HEK293 (cell line): Measurements from ENCODE around the gene FRYL.

Experiments
- CTCF ChIA-PET: fragments of 350-600 bp; formaldehyde crosslinking; extraction: SDS; loops from one replicate; lab custom pipeline; 2021; ENCODE audit warnings: antibody characterized with exemption; lab: Yijun Ruan, JAX
- POLR2A ChIA-PET: fragments of 300-600 bp; formaldehyde crosslinking; extraction: SDS; loops from one replicate; lab custom pipeline; 2020; ENCODE audit warnings: antibody characterized with exemption, inconsistent platforms; lab: Yijun Ruan, JAX
- H3K27ac ChIP-seq: fragments of 200-500 bp; sonication (Bioruptor generic); 2 replicates; pipeline ENCODE4 v1.5.1; 2014; ENCODE audit warnings: low read depth, low read length, control low read depth, inconsistent platforms; ENCODE audit errors: extremely low read depth
- H3K36me3 ChIP-seq, 2 experiments: fragments of 200-500 bp in 1 of 2; sonication (Bioruptor generic) in 1 of 2; 1 replicate in 1 of 2; 2 replicates in 1 of 2; pipeline ENCODE4 v1.5.1; 2014 to 2017; ENCODE audit warnings: inconsistent platforms in 2 of 2, low read length in 2 of 2; ENCODE audit not compliant: control insufficient read depth in 2 of 2, insufficient read depth in 1 of 2
- H3K4me1 ChIP-seq: fragments of 200-500 bp; sonication (Bioruptor generic); 2 replicates; pipeline ENCODE4 v1.5.1; 2014; ENCODE audit warnings: mild to moderate bottlenecking, low read length, inconsistent platforms; ENCODE audit not compliant: control insufficient read depth, insufficient read depth
- H3K4me3 ChIP-seq: 2 replicates; pipeline ENCODE4 v1.5.1; 2011; ENCODE audit warnings: low read depth, mild to moderate bottlenecking, control low read depth, low read length, moderate library complexity
- H3K9me3 ChIP-seq: fragments of 200-500 bp; sonication (Bioruptor generic); 2 replicates; pipeline ENCODE4 v1.5.1; 2014; ENCODE audit warnings: low read depth, low read length, inconsistent platforms; ENCODE audit not compliant: control insufficient read depth, insufficient read depth
- GLI2 ChIP-seq: fragments of 450-650 bp; formaldehyde crosslinking; IDR thresholded peaks from 2 replicates; pipeline ENCODE4; 2017; ENCODE audit warnings: missing biosample characterization, missing genetic modification characterization, low read depth, borderline replicate concordance
- KLF16 ChIP-seq: fragments of 450-650 bp; formaldehyde crosslinking; IDR thresholded peaks from 2 replicates; pipeline ENCODE4 v1.5.1; 2017; ENCODE audit warnings: missing biosample characterization, missing genetic modification characterization
- YY1 ChIP-seq: fragments of 450-650 bp; formaldehyde crosslinking; IDR thresholded peaks from 2 replicates; pipeline ENCODE4 v1.5.1; 2018; ENCODE audit warnings: missing biosample characterization, missing genetic modification characterization
- ZBTB17 ChIP-seq: fragments of 450-650 bp; formaldehyde crosslinking; IDR thresholded peaks from 2 replicates; pipeline ENCODE4 v1.5.1; 2016; ENCODE audit warnings: missing biosample characterization, missing genetic modification characterization
- ZNF132 ChIP-seq: fragments of 450-650 bp; formaldehyde crosslinking; IDR thresholded peaks from 2 replicates; pipeline ENCODE4 v1.5.1; 2017; ENCODE audit warnings: missing biosample characterization, missing genetic modification characterization, borderline replicate concordance
- ZNF2 ChIP-seq: fragments of 450-650 bp; formaldehyde crosslinking; IDR thresholded peaks from 2 replicates; pipeline ENCODE4 v1.5.1; 2016; ENCODE audit warnings: missing biosample characterization, missing genetic modification characterization
- ZNF211 ChIP-seq: fragments of 450-650 bp; formaldehyde crosslinking; IDR thresholded peaks from 2 replicates; pipeline ENCODE4 v1.5.1; 2016; ENCODE audit warnings: low read depth, missing biosample characterization, missing genetic modification characterization
- ZNF350 ChIP-seq: fragments of 450-650 bp; formaldehyde crosslinking; IDR thresholded peaks from 2 replicates; pipeline ENCODE4 v1.5.0; 2017; ENCODE audit warnings: missing biosample characterization, mild to moderate bottlenecking, missing genetic modification characterization
- ZNF426 ChIP-seq: fragments of 450-650 bp; formaldehyde crosslinking; IDR thresholded peaks from 2 replicates; pipeline ENCODE4 v1.5.1; 2017; ENCODE audit warnings: missing biosample characterization, missing genetic modification characterization, mild to moderate bottlenecking, inconsistent platforms, moderate library complexity
- ZNF548 ChIP-seq: fragments of 450-650 bp; formaldehyde crosslinking; IDR thresholded peaks from 2 replicates; pipeline ENCODE4 v1.5.1; 2016; ENCODE audit warnings: missing biosample characterization, missing genetic modification characterization
- ZNF549 ChIP-seq: fragments of 450-650 bp; IDR thresholded peaks from 2 replicates; pipeline ENCODE4 v1.5.1; 2018; ENCODE audit warnings: missing biosample characterization, missing genetic modification characterization, mild to moderate bottlenecking, inconsistent platforms, moderate library complexity
- ZNF558 ChIP-seq: fragments of 450-650 bp; formaldehyde crosslinking; IDR thresholded peaks from 2 replicates; pipeline ENCODE4 v1.5.1; 2016; ENCODE audit warnings: missing biosample characterization, missing genetic modification characterization
- ZNF621 ChIP-seq: fragments of 450-650 bp; formaldehyde crosslinking; IDR thresholded peaks from 2 replicates; pipeline ENCODE4 v1.5.1; 2017; ENCODE audit warnings: missing biosample characterization, missing genetic modification characterization
- ZNF785 ChIP-seq: fragments of 450-650 bp; formaldehyde crosslinking; IDR thresholded peaks from 2 replicates; pipeline ENCODE4 v1.5.1; 2016; ENCODE audit warnings: missing biosample characterization, missing genetic modification characterization
- ZNF791 ChIP-seq: fragments of 450-650 bp; formaldehyde crosslinking; IDR thresholded peaks from 2 replicates; pipeline ENCODE4 v1.5.1; 2016; ENCODE audit warnings: missing biosample characterization, missing genetic modification characterization
- ZXDB ChIP-seq: fragments of 450-650 bp; formaldehyde crosslinking; IDR thresholded peaks from 2 replicates; pipeline ENCODE4 v1.5.1; 2016; ENCODE audit warnings: missing biosample characterization, missing genetic modification characterization
- TF ChIP-seq, protein P1 (sequence below): fragments of 450-650 bp; formaldehyde crosslinking; IDR thresholded peaks from 2 replicates; pipeline ENCODE4 v1.5.1; 2016; ENCODE audit warnings: missing biosample characterization, missing genetic modification characterization, borderline replicate concordance
- TF ChIP-seq, protein P2 (sequence below): fragments of 450-650 bp; formaldehyde crosslinking; IDR thresholded peaks from 2 replicates; pipeline ENCODE4 v1.5.1; 2016; ENCODE audit warnings: missing biosample characterization, missing genetic modification characterization
- TF ChIP-seq, protein P3 (sequence below): fragments of 450-650 bp; formaldehyde crosslinking; IDR thresholded peaks from 2 replicates; pipeline ENCODE4 v1.5.1; 2016; ENCODE audit warnings: missing biosample characterization, missing genetic modification characterization
- TF ChIP-seq, protein P4 (sequence below): fragments of 450-650 bp; formaldehyde crosslinking; IDR thresholded peaks from 2 replicates; pipeline ENCODE4 v1.5.1; 2016; ENCODE audit warnings: missing biosample characterization, missing genetic modification characterization

Gene FRYL

DNA sequence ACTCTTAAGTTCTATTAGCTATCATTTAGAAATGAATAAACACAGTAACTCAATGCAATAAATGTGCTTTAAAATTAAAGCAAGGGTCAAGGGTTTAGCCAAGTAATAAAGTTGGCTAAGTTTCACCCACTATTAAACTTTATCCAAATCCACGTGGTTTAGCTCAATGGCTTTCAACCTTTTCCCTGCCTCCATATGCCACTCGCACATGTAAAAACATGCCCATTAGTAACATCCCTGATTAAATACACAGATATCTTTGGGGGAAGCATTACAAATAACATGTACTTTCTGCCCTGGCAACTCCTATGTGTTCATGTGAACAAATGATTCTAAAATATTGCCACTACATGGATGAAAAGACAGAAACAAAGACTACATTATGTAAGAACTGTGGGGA, 159.2 kb downstream of the FRYL start:
- TF ChIP-seq ZNF548 (tag by site-specific recombination) (no peak), ZXDB (tag by site-specific recombination) (no peak), YY1 (no peak), ZNF621 (no peak), ZNF211 (tag by site-specific recombination) (no peak), GLI2 (tag by site-specific recombination) (no peak), KLF16 (tag by site-specific recombination) (no peak), ZBTB17 (tag by site-specific recombination) (no peak), ZNF426 (tag by site-specific recombination) (no peak), ZNF785 (no peak), ZNF350 (tag by site-specific recombination) (no peak), ZNF549 (no peak), ZNF132 (tag by site-specific recombination) (no peak), ZNF791 (tag by site-specific recombination) (no peak), ZNF2 (tag by site-specific recombination) (no peak), ZNF558 (tag by site-specific recombination) (no peak)
- TF ChIP-seq, protein P1, sequence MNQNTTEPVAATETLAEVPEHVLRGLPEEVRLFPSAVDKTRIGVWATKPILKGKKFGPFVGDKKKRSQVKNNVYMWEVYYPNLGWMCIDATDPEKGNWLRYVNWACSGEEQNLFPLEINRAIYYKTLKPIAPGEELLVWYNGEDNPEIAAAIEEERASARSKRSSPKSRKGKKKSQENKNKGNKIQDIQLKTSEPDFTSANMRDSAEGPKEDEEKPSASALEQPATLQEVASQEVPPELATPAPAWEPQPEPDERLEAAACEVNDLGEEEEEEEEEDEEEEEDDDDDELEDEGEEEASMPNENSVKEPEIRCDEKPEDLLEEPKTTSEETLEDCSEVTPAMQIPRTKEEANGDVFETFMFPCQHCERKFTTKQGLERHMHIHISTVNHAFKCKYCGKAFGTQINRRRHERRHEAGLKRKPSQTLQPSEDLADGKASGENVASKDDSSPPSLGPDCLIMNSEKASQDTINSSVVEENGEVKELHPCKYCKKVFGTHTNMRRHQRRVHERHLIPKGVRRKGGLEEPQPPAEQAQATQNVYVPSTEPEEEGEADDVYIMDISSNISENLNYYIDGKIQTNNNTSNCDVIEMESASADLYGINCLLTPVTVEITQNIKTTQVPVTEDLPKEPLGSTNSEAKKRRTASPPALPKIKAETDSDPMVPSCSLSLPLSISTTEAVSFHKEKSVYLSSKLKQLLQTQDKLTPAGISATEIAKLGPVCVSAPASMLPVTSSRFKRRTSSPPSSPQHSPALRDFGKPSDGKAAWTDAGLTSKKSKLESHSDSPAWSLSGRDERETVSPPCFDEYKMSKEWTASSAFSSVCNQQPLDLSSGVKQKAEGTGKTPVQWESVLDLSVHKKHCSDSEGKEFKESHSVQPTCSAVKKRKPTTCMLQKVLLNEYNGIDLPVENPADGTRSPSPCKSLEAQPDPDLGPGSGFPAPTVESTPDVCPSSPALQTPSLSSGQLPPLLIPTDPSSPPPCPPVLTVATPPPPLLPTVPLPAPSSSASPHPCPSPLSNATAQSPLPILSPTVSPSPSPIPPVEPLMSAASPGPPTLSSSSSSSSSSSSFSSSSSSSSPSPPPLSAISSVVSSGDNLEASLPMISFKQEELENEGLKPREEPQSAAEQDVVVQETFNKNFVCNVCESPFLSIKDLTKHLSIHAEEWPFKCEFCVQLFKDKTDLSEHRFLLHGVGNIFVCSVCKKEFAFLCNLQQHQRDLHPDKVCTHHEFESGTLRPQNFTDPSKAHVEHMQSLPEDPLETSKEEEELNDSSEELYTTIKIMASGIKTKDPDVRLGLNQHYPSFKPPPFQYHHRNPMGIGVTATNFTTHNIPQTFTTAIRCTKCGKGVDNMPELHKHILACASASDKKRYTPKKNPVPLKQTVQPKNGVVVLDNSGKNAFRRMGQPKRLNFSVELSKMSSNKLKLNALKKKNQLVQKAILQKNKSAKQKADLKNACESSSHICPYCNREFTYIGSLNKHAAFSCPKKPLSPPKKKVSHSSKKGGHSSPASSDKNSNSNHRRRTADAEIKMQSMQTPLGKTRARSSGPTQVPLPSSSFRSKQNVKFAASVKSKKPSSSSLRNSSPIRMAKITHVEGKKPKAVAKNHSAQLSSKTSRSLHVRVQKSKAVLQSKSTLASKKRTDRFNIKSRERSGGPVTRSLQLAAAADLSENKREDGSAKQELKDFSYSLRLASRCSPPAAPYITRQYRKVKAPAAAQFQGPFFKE (tag by site-specific recombination): no peak
- TF ChIP-seq, protein P2, sequence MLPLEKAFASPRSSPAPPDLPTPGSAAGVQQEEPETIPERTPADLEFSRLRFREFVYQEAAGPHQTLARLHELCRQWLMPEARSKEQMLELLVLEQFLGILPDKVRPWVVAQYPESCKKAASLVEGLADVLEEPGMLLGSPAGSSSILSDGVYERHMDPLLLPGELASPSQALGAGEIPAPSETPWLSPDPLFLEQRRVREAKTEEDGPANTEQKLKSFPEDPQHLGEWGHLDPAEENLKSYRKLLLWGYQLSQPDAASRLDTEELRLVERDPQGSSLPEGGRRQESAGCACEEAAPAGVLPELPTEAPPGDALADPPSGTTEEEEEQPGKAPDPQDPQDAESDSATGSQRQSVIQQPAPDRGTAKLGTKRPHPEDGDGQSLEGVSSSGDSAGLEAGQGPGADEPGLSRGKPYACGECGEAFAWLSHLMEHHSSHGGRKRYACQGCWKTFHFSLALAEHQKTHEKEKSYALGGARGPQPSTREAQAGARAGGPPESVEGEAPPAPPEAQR (tag by site-specific recombination): no peak
- TF ChIP-seq, protein P3, sequence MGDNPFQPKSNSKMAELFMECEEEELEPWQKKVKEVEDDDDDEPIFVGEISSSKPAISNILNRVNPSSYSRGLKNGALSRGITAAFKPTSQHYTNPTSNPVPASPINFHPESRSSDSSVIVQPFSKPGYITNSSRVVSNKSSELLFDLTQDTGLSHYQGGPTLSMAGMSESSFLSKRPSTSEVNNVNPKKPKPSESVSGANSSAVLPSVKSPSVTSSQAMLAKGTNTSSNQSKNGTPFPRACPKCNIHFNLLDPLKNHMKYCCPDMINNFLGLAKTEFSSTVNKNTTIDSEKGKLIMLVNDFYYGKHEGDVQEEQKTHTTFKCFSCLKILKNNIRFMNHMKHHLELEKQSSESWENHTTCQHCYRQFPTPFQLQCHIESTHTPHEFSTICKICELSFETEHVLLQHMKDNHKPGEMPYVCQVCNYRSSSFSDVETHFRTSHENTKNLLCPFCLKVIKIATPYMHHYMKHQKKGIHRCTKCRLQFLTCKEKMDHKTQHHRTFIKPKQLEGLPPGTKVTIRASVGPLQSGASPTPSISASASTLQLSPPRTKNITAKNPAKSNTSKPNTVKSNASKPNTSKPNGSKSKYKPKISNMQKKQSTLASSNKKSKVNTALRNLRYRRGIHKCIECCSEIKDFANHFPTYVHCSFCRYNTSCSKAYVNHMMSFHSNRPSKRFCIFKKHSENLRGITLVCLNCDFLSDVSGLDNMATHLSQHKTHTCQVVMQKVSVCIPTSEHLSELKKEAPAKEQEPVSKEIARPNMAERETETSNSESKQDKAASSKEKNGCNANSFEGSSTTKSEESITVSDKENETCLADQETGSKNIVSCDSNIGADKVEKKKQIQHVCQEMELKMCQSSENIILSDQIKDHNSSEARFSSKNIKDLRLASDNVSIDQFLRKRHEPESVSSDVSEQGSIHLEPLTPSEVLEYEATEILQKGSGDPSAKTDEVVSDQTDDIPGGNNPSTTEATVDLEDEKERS: no peak
- TF ChIP-seq, protein P4, sequence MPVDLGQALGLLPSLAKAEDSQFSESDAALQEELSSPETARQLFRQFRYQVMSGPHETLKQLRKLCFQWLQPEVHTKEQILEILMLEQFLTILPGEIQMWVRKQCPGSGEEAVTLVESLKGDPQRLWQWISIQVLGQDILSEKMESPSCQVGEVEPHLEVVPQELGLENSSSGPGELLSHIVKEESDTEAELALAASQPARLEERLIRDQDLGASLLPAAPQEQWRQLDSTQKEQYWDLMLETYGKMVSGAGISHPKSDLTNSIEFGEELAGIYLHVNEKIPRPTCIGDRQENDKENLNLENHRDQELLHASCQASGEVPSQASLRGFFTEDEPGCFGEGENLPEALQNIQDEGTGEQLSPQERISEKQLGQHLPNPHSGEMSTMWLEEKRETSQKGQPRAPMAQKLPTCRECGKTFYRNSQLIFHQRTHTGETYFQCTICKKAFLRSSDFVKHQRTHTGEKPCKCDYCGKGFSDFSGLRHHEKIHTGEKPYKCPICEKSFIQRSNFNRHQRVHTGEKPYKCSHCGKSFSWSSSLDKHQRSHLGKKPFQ (tag by site-specific recombination): no peak
- Histone ChIP-seq H3K27ac (no peak overlapping the region), H3K9me3 (no peaks in the 10 kb centered on the region), H3K4me3 (no peak overlapping the region), H3K4me1 (no peaks in the 10 kb centered on the region), H3K36me3 (peaks cover 0 to 12% of the 10 kb centered on the region in 2 experiments; a peak in 1 of 3 replicates)
- ChIA-PET POLR2A (no interaction called here), CTCF (interaction anchor here (1.0 kb wide), 1 partner anchor 58 kb away, joined by 3 read pairs; no protein-coding TSS in a partner anchor)
